Measurements from ENCODE around the gene CMKLR1. TPM values are rescaled to one million over a fixed set of nuclear protein-coding genes. Genes with fewer than 3 reads are reported as not detected.

The CMKLR1 gene
- total and polyA plus RNA-seq, 2 donors (not counting 3 experiments of a cell fraction or from before 2014, with no cell fraction given): 0.61 TPM; not detected in 1

- H3K36me3 ChIP-seq (ENCODE audit: control insufficient read depth in 2 of 2, extremely low read depth in 1 of 2, insufficient read depth in 2 of 2, low read length in 2 of 2): no peaks in the 10 kb centered on the region
- intact Hi-C loops (cut with micrococcal nuclease) (no loop called here), dilution Hi-C loops (cut with MboI; ENCODE audit: extremely low pct_ligation_motif_present, low sequenced_read_pairs) (no loop called here)
- no TSS peak for BruUV-seq (replicated peaks)
- no peaks in the 10 kb centered on the region for H3K27me3 ChIP-seq (ENCODE audit: control insufficient read depth in 2 of 2, insufficient read depth in 2 of 2, low read length in 2 of 2)
- CTCF ChIA-PET: no interaction called here
- POLR2A ChIA-PET: no interaction called here
- no peaks in the 10 kb centered on the region for H3K9me3 ChIP-seq (replicated peaks; ENCODE audit: control insufficient read depth, insufficient read depth, low read length)
- H3K79me2 ChIP-seq (ENCODE audit: control insufficient read depth, insufficient read depth, low read length): no peaks in the 10 kb centered on the region
- H3K9me1 ChIP-seq (replicated peaks; ENCODE audit: control insufficient read depth, extremely low read depth, insufficient read depth, low read length): no peaks in the 10 kb centered on the region
- H3K4me2 ChIP-seq (ENCODE audit: insufficient read depth, low read length): no peak overlapping the region
- H3K9ac ChIP-seq (replicated peaks; ENCODE audit: extremely low read depth, insufficient read depth, low read length): no peak overlapping the region
- no peak overlapping the region for H2AFZ ChIP-seq (ENCODE audit: low read depth, low read length)
- H3K4me3 ChIP-seq (replicated peaks in 1 of 3; ENCODE audit: insufficient read depth in 1 of 3, low read depth in 1 of 3, low read length in 3 of 3): no peak overlapping the region
- FAIRE-seq (no peak), DNase-seq (ENCODE audit: low read depth, low spot score) (no peak)
- TF ChIP-seq EZH2 (IDR thresholded peaks at IDR 0.05; ENCODE audit: borderline replicate concordance, low read depth, low read length, severe bottlenecking): no peak
- TF ChIP-seq CTCF (IDR thresholded peaks at IDR 0.05; ENCODE audit: extremely low read depth in 1 of 2, insufficient read depth in 1 of 2, low read depth in 1 of 2, low read length in 2 of 2): no peak
- TF ChIP-seq JUN (IDR thresholded peaks at IDR 0.05; ENCODE audit: borderline replicate concordance, insufficient read depth, insufficient read length, low read depth): no peak
- TF ChIP-seq POLR2AphosphoS5 (IDR thresholded peaks at IDR 0.05; ENCODE audit: insufficient read depth, low read depth, low read length): no peak
- TF ChIP-seq POLR2A (IDR thresholded peaks at IDR 0.05; ENCODE audit: low read depth, low read length): no peak
- TF ChIP-seq MYC (IDR thresholded peaks at IDR 0.05; ENCODE audit: low read depth, low read length): no peak
- TF ChIP-seq MAX (IDR thresholded peaks at IDR 0.05; ENCODE audit: insufficient read depth, insufficient read length): no peak
- TF ChIP-seq FOS (IDR thresholded peaks at IDR 0.05; ENCODE audit: borderline replicate concordance, insufficient read depth, low read length): no peak
- no peak for TF ChIP-seq GATA2 (IDR thresholded peaks at IDR 0.05; ENCODE audit: insufficient read depth, insufficient read length, low read depth, low read length)
- H3K4me1 ChIP-seq (ENCODE audit: control insufficient read depth, extremely low read depth, insufficient read depth, low read length): no peaks in the 10 kb centered on the region
- H4K20me1 ChIP-seq (replicated peaks; ENCODE audit: control insufficient read depth, extremely low read depth, insufficient read depth, low read length): no peaks in the 10 kb centered on the region
- H3K27ac ChIP-seq (ENCODE audit: insufficient read depth, low read depth, low read length): no peak overlapping the region
These were observed 18.0 kb upstream of the CMKLR1 start for GRCh38 chr12:108356835-108357806.
